Activated CD4-positive, alpha-beta T cell treated with anti-CD3 and anti-CD28 coated beads, Interleukin-2, amount 10 ng/mL, durations not matched to agents 7 days and 5 days (primary cell): ENCODE measurements around the gene MYCBPAP. TPM values are rescaled to one million over a fixed set of nuclear protein-coding genes. Genes with fewer than 3 reads are reported as not detected.
"Not testable (repeated sequence)": the region's sequence is repeated elsewhere in the genome, so short reads cannot be mapped to it uniquely, and the experiment has no call there.

Source experiments
- CTCF ChIA-PET: fragments of 350-600 bp; sonication (Branson Sonifier 250); formaldehyde crosslinking; loops from one replicate; lab custom pipeline; 2021; ENCODE audit warnings: antibody characterized with exemption; lab: Charles Lee
- POLR2A ChIA-PET: fragments of 350-600 bp; sonication (Branson Sonifier 250); formaldehyde crosslinking; loops from one replicate; lab custom pipeline; 2021; ENCODE audit warnings: antibody characterized with exemption; lab: Charles Lee
- DNase-seq: peaks from one replicate; pipeline ENCODE4 v3.0.0-alpha.2; 2020
- H3K27ac Mint-ChIP-seq: one replicate; pipeline ENCODE4 v1.8.0; 2021; ENCODE audit warnings: mild to moderate bottlenecking, moderate library complexity, mixed read lengths
- H3K27me3 Mint-ChIP-seq: one replicate; pipeline ENCODE4 v1.8.0; 2021; ENCODE audit warnings: mixed read lengths
- H3K36me3 Mint-ChIP-seq: one replicate; pipeline ENCODE4 v1.8.0; 2021; ENCODE audit warnings: low read depth, mixed read lengths
- H3K4me1 Mint-ChIP-seq: one replicate; pipeline ENCODE4 v1.8.0; 2021; ENCODE audit warnings: mixed read lengths
- H3K4me3 Mint-ChIP-seq: one replicate; pipeline ENCODE4 v1.8.0; 2021; ENCODE audit warnings: mild to moderate bottlenecking, moderate library complexity, mixed read lengths
- H3K9me3 Mint-ChIP-seq: one replicate; pipeline ENCODE4 v1.8.0; 2021; ENCODE audit warnings: mixed read lengths
- total RNA-seq, 2 experiments: library from RNA; stranded (reverse); gene quantifications; one replicate each; pipeline ENCODE4 v1.2.3, GENCODE V29; 2021

The MYCBPAP gene
- total RNA-seq, 2 experiments from 2014 or later, result 3.0 to 4.8 TPM

GRCh38 chr17:50475362-50475761 is 32.9 kb upstream of the MYCBPAP start:
- CTCF ChIA-PET, result no interaction called here
- POLR2A ChIA-PET, result no interaction called here
- Mint-ChIP-seq H3K36me3 (no peaks in the 10 kb centered on the region), H3K4me3 (no peak overlapping the region), H3K27me3 (no peaks in the 10 kb centered on the region), H3K4me1 (peaks cover 23% of the 10 kb centered on the region), H3K27ac (no peak overlapping the region), H3K9me3 (no peaks in the 10 kb centered on the region)
- DNase-seq, result no peak

- H3K36me3 Mint-ChIP-seq, POLR2A ChIA-PET, DNase-seq, H3K27me3 Mint-ChIP-seq, H3K4me3 Mint-ChIP-seq, H3K9me3 Mint-ChIP-seq, H3K27ac Mint-ChIP-seq: not testable (repeated sequence)
- CTCF ChIA-PET, result interaction anchor here (0.6 to 1.4 kb wide), 3 partner anchors 45 to 81 kb away, joined by 3 to 4 read pairs (median 3); no protein-coding TSS in a partner anchor
- peaks cover 25% of the 10 kb centered on the region for H3K4me1 Mint-ChIP-seq
Observed at GRCh38 chr17:50475775-50476544, 32.3 kb upstream of the MYCBPAP start.

- Mint-ChIP-seq H3K36me3 (no peaks in the 10 kb centered on the region), H3K9me3 (no peaks in the 10 kb centered on the region), H3K27ac (no peak overlapping the region), H3K27me3 (no peaks in the 10 kb centered on the region), H3K4me3 (no peak overlapping the region), H3K4me1 (peaks cover 22% of the 10 kb centered on the region)
- DNase-seq, result no peak
- POLR2A ChIA-PET, result no interaction called here
- CTCF ChIA-PET, result interaction anchor here (0.6 to 1.4 kb wide), 3 partner anchors 44 to 80 kb away, joined by 3 to 4 read pairs (median 3); no protein-coding TSS in a partner anchor
Observed at GRCh38 chr17:50476545-50477315, 31.5 kb upstream of the MYCBPAP start.

DNA sequence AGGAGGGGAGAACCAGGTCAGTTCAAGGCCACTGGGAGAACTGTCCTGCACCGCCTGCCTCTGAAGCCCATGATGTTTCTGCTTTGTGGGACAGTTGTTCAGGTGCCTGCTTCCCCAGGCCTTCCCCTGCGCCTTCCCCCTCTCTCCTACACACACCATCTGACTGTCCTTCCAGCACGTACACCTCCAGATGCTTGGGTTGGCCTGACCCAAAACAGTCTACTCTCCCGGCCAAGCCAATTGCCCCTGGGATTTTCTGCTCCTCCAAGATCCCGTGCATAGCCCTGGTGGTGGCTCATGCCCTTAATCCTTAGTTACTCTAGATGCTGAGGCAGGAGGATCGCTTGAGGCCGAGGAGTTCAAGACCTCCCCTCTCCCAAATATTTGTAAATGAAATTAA is 30.3 kb upstream of the MYCBPAP start:
- CTCF ChIA-PET, result interaction anchor here (0.6 to 1.4 kb wide), 3 partner anchors 8 to 85 kb away, joined by 3 read pairs; no protein-coding TSS in a partner anchor
- DNase-seq, result no peak

DNA sequence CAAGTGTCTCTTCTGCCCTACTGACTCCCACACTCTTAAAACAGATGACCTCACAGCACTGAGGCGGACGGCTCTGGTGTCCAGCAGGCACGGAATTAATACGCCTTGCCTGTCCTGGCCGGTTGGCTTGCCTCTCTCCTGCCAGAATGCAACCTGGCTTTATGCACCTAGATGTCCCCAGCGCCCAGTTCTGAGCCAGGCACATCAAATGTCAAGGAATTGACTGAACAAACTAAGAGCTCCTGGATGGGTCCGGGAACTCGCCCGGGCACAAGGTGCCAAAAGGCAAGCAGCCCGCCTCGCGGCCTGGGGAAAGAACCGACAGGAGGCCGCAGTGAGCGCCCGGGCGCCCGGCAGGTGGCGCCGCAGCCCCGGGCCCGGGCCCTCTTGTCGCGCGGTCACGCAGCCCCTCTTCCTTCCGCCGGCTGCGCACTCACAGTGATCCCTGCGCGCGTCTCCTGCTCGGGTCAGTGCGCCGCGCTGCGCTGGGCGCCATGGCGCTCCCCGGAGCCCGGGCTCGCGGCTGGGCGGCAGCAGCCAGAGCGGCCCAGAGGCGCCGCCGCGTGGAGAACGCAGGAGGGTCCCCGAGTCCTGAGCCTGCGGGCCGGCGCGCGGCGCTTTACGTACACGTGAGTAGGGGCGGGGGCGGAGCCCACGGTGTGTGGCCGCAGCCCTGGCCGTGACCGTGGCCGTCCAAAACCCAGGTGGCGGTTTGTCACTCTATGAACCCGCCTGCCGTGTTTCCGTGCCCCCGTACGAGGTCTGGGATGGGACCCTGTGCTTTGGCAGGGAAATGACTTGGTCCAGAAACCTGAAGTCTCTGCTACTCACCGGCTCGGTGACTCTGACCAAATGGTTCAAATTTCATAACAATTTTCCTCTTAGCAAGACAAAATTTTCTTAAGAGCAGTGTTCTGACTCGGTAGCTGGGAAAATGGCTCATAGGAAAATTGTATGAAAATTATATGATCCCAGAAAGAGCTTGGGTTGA is 29.6 kb upstream of the MYCBPAP start, which contains the start of gene RSAD1:
RSAD1 (plus strand) TSS at position 470 of the 991 bp plus-strand sequence; CDS start at position 495, 25 bp downstream.
- DNase-seq, result peak; percentile 87
- H3K9me3 Mint-ChIP-seq, result no peaks in the 10 kb centered on the region
- CTCF ChIA-PET, result interaction anchor here (0.6 to 1.6 kb wide), 19 partner anchors 9 to 218 kb away, joined by 3 to 7 read pairs (median 4); partner anchors contain the start of gene CACNA1G
- H3K27me3 Mint-ChIP-seq, result no peaks in the 10 kb centered on the region
- peak within 1 kb of the TSS; percentile 81 for H3K4me3 Mint-ChIP-seq
- H3K36me3 Mint-ChIP-seq, result no peaks in the 10 kb centered on the region
- peaks cover 22% of the 10 kb centered on the region for H3K4me1 Mint-ChIP-seq
- POLR2A ChIA-PET, result no interaction called here
- peak within 1 kb of the TSS; percentile 88 for H3K27ac Mint-ChIP-seq

More for the DNA sequence above, 30.3 kb upstream of the MYCBPAP start:
- H3K4me3 Mint-ChIP-seq, result peak overlapping the region; percentile 62
- H3K9me3 Mint-ChIP-seq, result no peaks in the 10 kb centered on the region
- peaks cover 22% of the 10 kb centered on the region for H3K4me1 Mint-ChIP-seq
- H3K27me3 Mint-ChIP-seq, result no peaks in the 10 kb centered on the region
- H3K36me3 Mint-ChIP-seq, result no peaks in the 10 kb centered on the region
- POLR2A ChIA-PET, result no interaction called here
- peak overlapping the region; percentile 88 for H3K27ac Mint-ChIP-seq

DNA sequence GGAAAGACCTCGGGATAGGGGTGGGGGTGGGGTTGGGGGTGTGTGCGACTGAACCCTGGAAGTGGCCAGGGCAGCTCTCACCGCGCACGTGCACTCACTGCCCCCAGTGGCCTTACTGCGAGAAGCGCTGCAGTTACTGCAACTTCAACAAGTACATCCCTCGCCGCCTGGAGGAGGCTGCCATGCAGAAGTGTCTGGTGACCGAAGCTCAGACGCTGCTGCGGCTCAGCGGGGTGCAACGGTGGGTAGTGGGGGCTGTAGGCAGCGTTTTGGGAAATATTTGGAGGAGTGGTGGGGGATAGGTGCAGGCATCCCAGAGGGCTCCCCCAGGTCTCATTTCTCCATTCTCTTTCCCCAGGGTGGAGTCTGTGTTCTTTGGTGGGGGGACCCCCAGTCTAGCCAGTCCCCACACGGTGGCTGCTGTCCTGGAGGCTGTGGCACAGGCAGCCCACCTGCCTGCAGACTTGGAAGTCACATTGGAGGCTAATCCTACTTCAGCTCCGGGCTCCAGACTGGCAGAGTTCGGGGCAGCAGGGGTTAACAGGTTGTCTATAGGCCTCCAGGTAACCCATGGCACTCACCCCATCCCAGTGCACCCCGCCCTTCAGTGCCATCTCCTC is 28.6 kb upstream of the MYCBPAP start:
- peaks cover 22% of the 10 kb centered on the region for H3K4me1 Mint-ChIP-seq
- H3K27ac Mint-ChIP-seq, result peak overlapping the region; percentile 78
- H3K36me3 Mint-ChIP-seq, result peaks cover 2% of the 10 kb centered on the region
- H3K9me3 Mint-ChIP-seq, result no peaks in the 10 kb centered on the region
- H3K4me3 Mint-ChIP-seq, result peak overlapping the region; percentile 81
- CTCF ChIA-PET, result interaction anchor here (0.7 to 1.6 kb wide), 16 partner anchors 8 to 217 kb away, joined by 3 to 7 read pairs (median 4); partner anchors contain the start of gene CACNA1G
- no peaks in the 10 kb centered on the region for H3K27me3 Mint-ChIP-seq
- POLR2A ChIA-PET, result no interaction called here
- peak; percentile 73 for DNase-seq

DNA sequence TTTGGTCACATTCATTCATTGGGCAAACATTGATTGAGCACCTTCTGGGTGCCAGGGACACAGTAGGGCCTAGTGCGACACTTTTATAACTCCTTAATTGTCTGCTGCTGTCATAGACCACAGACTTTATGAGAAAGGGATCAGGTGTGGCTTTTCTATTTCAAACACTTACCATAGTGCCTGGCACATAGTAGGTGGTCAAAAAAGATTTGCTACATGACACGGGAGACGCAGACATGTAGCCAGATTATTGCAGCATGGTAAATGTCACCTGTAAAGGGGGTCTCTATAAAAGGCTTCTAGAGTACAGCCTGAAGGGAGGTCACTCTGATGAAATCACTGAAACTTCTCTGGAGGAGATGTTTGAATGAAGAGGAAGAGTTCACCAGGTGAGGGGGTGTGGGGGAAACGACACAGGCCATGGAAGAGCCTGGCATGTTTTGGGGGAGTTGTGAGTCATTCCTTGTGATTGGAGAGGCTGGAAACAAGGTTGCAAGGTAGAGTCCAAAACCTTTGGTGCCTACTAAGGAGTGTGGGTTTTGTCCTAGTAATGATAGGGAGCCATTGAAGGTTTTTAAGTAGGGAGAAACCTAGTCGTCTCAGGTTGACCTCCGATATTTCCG is 28.0 kb upstream of the MYCBPAP start:
- H3K4me1 Mint-ChIP-seq, result peaks cover 22% of the 10 kb centered on the region
- H3K9me3 Mint-ChIP-seq, result no peaks in the 10 kb centered on the region
- H3K36me3 Mint-ChIP-seq, result peaks cover 2% of the 10 kb centered on the region
- H3K4me3 Mint-ChIP-seq, result peak overlapping the region; percentile 81
- no peaks in the 10 kb centered on the region for H3K27me3 Mint-ChIP-seq
- ChIA-PET POLR2A (no interaction called here), CTCF (interaction anchor here (1.0 to 1.6 kb wide), 9 partner anchors 9 to 216 kb away, joined by 3 to 6 read pairs (median 5); partner anchors contain the start of gene CACNA1G)
- H3K27ac Mint-ChIP-seq, result no peak overlapping the region
- DNase-seq, result no peak

GRCh38 chr17:50480854-50481490 is 27.3 kb upstream of the MYCBPAP start:
- Mint-ChIP-seq H3K27me3 (no peaks in the 10 kb centered on the region), H3K27ac (no peak overlapping the region), H3K4me3 (no peak overlapping the region), H3K4me1 (peaks cover 22% of the 10 kb centered on the region), H3K9me3 (no peaks in the 10 kb centered on the region), H3K36me3 (peaks cover 2% of the 10 kb centered on the region)
- DNase-seq, result no peak
- POLR2A ChIA-PET, result no interaction called here
- CTCF ChIA-PET, result interaction anchor here (1.1 to 1.7 kb wide), 2 partner anchors 23 to 24 kb away, joined by 3 to 4 read pairs; no protein-coding TSS in a partner anchor

DNA sequence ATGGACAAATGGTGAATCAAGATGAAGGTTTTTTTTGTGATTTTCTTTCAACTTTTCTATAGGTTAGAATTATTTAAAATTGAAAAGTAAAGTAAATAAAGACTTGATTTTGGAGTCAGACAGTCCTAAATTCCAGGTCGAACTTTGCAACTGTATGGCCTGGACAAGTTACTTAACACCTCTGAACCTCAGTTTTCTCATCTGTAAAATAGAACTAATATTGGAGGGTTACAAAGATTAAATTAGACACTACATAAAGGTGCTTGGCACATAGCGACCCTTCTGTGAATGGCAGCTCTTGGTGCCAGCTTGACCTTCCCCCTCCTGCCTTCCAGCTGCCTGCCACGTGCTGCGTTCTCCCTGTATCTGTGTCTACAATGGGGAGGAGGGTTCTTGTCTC is 26.6 kb upstream of the MYCBPAP start:
- ChIA-PET POLR2A (no interaction called here), CTCF (interaction anchor here (0.9 to 1.7 kb wide), 5 partner anchors 20 to 216 kb away, joined by 3 to 4 read pairs (median 3); no protein-coding TSS in a partner anchor)
- H3K36me3 Mint-ChIP-seq, result peaks cover 2% of the 10 kb centered on the region
- DNase-seq, result no peak
- H3K27me3 Mint-ChIP-seq, result no peaks in the 10 kb centered on the region
- no peak overlapping the region for H3K27ac Mint-ChIP-seq
- H3K4me1 Mint-ChIP-seq, result peaks cover 22% of the 10 kb centered on the region
- no peaks in the 10 kb centered on the region for H3K9me3 Mint-ChIP-seq
- H3K4me3 Mint-ChIP-seq, result no peak overlapping the region

DNA sequence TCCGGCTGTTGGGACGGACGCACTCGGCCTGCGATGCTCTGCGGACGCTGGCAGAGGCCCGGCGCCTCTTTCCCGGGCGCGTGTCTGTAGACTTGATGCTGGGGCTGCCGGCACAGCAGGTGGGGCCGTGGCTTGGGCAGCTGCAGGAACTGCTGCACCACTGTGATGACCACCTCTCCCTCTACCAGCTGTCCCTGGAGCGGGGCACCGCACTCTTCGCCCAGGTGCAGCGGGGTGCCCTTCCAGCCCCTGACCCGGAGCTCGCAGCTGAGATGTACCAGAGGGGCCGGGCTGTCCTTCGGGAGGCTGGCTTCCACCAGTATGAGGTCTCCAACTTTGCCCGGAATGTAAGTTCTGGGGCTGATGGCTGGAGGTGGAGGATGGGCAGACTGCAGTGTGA is 26.1 kb upstream of the MYCBPAP start:
- CTCF ChIA-PET, result interaction anchor here (0.9 to 1.7 kb wide), 5 partner anchors 20 to 215 kb away, joined by 3 to 4 read pairs (median 3); no protein-coding TSS in a partner anchor

More for the DNA sequence above, 26.1 kb upstream of the MYCBPAP start:
- no peak for DNase-seq
- Mint-ChIP-seq H3K9me3 (no peaks in the 10 kb centered on the region), H3K27me3 (no peaks in the 10 kb centered on the region), H3K36me3 (peaks cover 2% of the 10 kb centered on the region), H3K4me1 (peaks cover 22% of the 10 kb centered on the region), H3K27ac (no peak overlapping the region), H3K4me3 (no peak overlapping the region)
- POLR2A ChIA-PET, result no interaction called here
